Endothelial cell of umbilical vein (primary cell): ENCODE measurements around the gene CACNA1C.

Experiments
- CTCF ChIP-seq, 2 donors: IDR thresholded peaks; 1 replicate in 1 of 2; 2 replicates in 1 of 2; pipeline ENCODE4 v1.5.1; 2011; ENCODE audit warnings: low read length in 2 of 2, mild to moderate bottlenecking in 2 of 2, moderate library complexity in 2 of 2, control low read depth in 1 of 2, inconsistent platforms in 1 of 2, low read depth in 1 of 2; ENCODE audit not compliant: insufficient read depth in 1 of 2; ENCODE audit errors: extremely low read depth in 1 of 2
- EZH2 ChIP-seq: IDR thresholded peaks from 2 replicates; pipeline ENCODE4 v1.6.1; 2012; ENCODE audit warnings: borderline replicate concordance, low read depth, mild to moderate bottlenecking, moderate library complexity, low read length, inconsistent platforms; ENCODE audit not compliant: severe bottlenecking
- FOS ChIP-seq: IDR thresholded peaks from 2 replicates; pipeline ENCODE4 v1.6.1; 2011; ENCODE audit warnings: mild to moderate bottlenecking, low read length, moderate library complexity, borderline replicate concordance; ENCODE audit not compliant: insufficient read depth
- POLR2A ChIP-seq: IDR thresholded peaks from 2 replicates; pipeline ENCODE4 v1.6.1; 2012; ENCODE audit warnings: low read depth, mild to moderate bottlenecking, control low read depth, low read length
- POLR2AphosphoS5 ChIP-seq: IDR thresholded peaks from 2 replicates; pipeline ENCODE4 v1.6.1; 2012; ENCODE audit warnings: low read depth, mild to moderate bottlenecking, control low read depth, low read length, moderate library complexity; ENCODE audit not compliant: insufficient read depth

GRCh38 chr12:2413999-2414792, 361.4 kb downstream of the CACNA1C start:
- TF ChIP-seq CTCF (IDR thresholded peaks at IDR 0.05; ENCODE audit: extremely low read depth in 1 of 2, insufficient read depth in 1 of 2, low read depth in 1 of 2, low read length in 2 of 2) (no peak), POLR2AphosphoS5 (no peak), POLR2A (no peak), FOS (no peak), EZH2 (no peak)
